Measurements from ENCODE around the gene FOXC2.

Gene FOXC2

GRCh38 chr16:86545481-86545880 lies 21.1 kb upstream of the FOXC2 start:
- Histone ChIP-seq H3K27ac (ENCODE audit: low read depth in 2 of 2, low read length in 2 of 2) (no peak overlapping the region), H3K9ac (ENCODE audit: low read depth in 1 of 2, low read length in 2 of 2) (no peak overlapping the region), H3K9me3 (ENCODE audit: control insufficient read depth in 2 of 2, low read length in 2 of 2) (no peaks in the 10 kb centered on the region), H3K4me1 (ENCODE audit: control insufficient read depth in 2 of 2, insufficient read depth in 2 of 2, low read length in 2 of 2) (no peaks in the 10 kb centered on the region), H3K27me3 (ENCODE audit: control insufficient read depth in 2 of 2, insufficient read depth in 2 of 2, low read length in 2 of 2) (no peaks in the 10 kb centered on the region), H3K36me3 (ENCODE audit: control insufficient read depth in 2 of 2, insufficient read depth in 2 of 2, low read length in 2 of 2) (peaks cover 38 to 58% of the 10 kb centered on the region in 2 donors), H3K4me3 (ENCODE audit: low read length in 2 of 2) (no peak overlapping the region)

GRCh38 chr16:86545954-86546637 lies 20.5 kb upstream of the FOXC2 start:
- Histone ChIP-seq H3K9ac (ENCODE audit: low read depth in 1 of 2, low read length in 2 of 2) (no peak overlapping the region), H3K27me3 (ENCODE audit: control insufficient read depth in 2 of 2, insufficient read depth in 2 of 2, low read length in 2 of 2) (no peaks in the 10 kb centered on the region), H3K9me3 (ENCODE audit: control insufficient read depth in 2 of 2, low read length in 2 of 2) (no peaks in the 10 kb centered on the region), H3K4me3 (ENCODE audit: low read length in 2 of 2) (no peak overlapping the region), H3K27ac (ENCODE audit: low read depth in 2 of 2, low read length in 2 of 2) (no peak overlapping the region), H3K4me1 (ENCODE audit: control insufficient read depth in 2 of 2, insufficient read depth in 2 of 2, low read length in 2 of 2) (no peaks in the 10 kb centered on the region), H3K36me3 (ENCODE audit: control insufficient read depth in 2 of 2, insufficient read depth in 2 of 2, low read length in 2 of 2) (peaks cover 34 to 56% of the 10 kb centered on the region in 2 donors)

GRCh38 chr16:86546638-86547013 lies 20.0 kb upstream of the FOXC2 start:
- peaks cover 30 to 51% of the 10 kb centered on the region in 2 donors for H3K36me3 ChIP-seq (ENCODE audit: control insufficient read depth in 2 of 2, insufficient read depth in 2 of 2, low read length in 2 of 2)
- no peaks in the 10 kb centered on the region for H3K4me1 ChIP-seq (ENCODE audit: control insufficient read depth in 2 of 2, insufficient read depth in 2 of 2, low read length in 2 of 2)
- no peak overlapping the region for H3K27ac ChIP-seq (ENCODE audit: low read depth in 2 of 2, low read length in 2 of 2)

GRCh38 chr16:86547286-86547685 lies 19.3 kb upstream of the FOXC2 start:
- Histone ChIP-seq H3K36me3 (ENCODE audit: control insufficient read depth in 2 of 2, insufficient read depth in 2 of 2, low read length in 2 of 2) (peaks cover 29 to 46% of the 10 kb centered on the region in 2 donors), H3K27ac (ENCODE audit: low read depth in 2 of 2, low read length in 2 of 2) (no peak overlapping the region), H3K27me3 (ENCODE audit: control insufficient read depth in 2 of 2, insufficient read depth in 2 of 2, low read length in 2 of 2) (no peaks in the 10 kb centered on the region), H3K9ac (ENCODE audit: low read depth in 1 of 2, low read length in 2 of 2) (no peak overlapping the region), H3K9me3 (ENCODE audit: control insufficient read depth in 2 of 2, low read length in 2 of 2) (no peaks in the 10 kb centered on the region), H3K4me1 (ENCODE audit: control insufficient read depth in 2 of 2, insufficient read depth in 2 of 2, low read length in 2 of 2) (no peaks in the 10 kb centered on the region), H3K4me3 (ENCODE audit: low read length in 2 of 2) (no peak overlapping the region)

More at GRCh38 chr16:86546638-86547013, 20.0 kb upstream of the FOXC2 start:
- Histone ChIP-seq H3K9ac (ENCODE audit: low read depth in 1 of 2, low read length in 2 of 2) (no peak overlapping the region), H3K9me3 (ENCODE audit: control insufficient read depth in 2 of 2, low read length in 2 of 2) (no peaks in the 10 kb centered on the region), H3K27me3 (ENCODE audit: control insufficient read depth in 2 of 2, insufficient read depth in 2 of 2, low read length in 2 of 2) (no peaks in the 10 kb centered on the region), H3K4me3 (ENCODE audit: low read length in 2 of 2) (no peak overlapping the region)

GRCh38 chr16:86549076-86549892 lies 17.3 kb upstream of the FOXC2 start:
- H3K9me3 ChIP-seq (ENCODE audit: control insufficient read depth in 2 of 2, low read length in 2 of 2), result no peaks in the 10 kb centered on the region
- H3K27ac ChIP-seq (ENCODE audit: low read depth in 2 of 2, low read length in 2 of 2), result no peak overlapping the region
- H3K4me1 ChIP-seq (ENCODE audit: control insufficient read depth in 2 of 2, insufficient read depth in 2 of 2, low read length in 2 of 2), result peaks cover 1 to 3% of the 10 kb centered on the region in 2 donors
- H3K27me3 ChIP-seq (ENCODE audit: control insufficient read depth in 2 of 2, insufficient read depth in 2 of 2, low read length in 2 of 2), result no peaks in the 10 kb centered on the region
- no peak overlapping the region for H3K9ac ChIP-seq (ENCODE audit: low read depth in 1 of 2, low read length in 2 of 2)
- H3K4me3 ChIP-seq (ENCODE audit: low read length in 2 of 2), result no peak overlapping the region
- H3K36me3 ChIP-seq (ENCODE audit: control insufficient read depth in 2 of 2, insufficient read depth in 2 of 2, low read length in 2 of 2), result peaks cover 20 to 35% of the 10 kb centered on the region in 2 donors

GRCh38 chr16:86549893-86550190 lies 16.8 kb upstream of the FOXC2 start:
- H3K9me3 ChIP-seq (ENCODE audit: control insufficient read depth in 2 of 2, low read length in 2 of 2), result no peaks in the 10 kb centered on the region
- peaks cover 3 to 6% of the 10 kb centered on the region in 2 donors for H3K4me1 ChIP-seq (ENCODE audit: control insufficient read depth in 2 of 2, insufficient read depth in 2 of 2, low read length in 2 of 2)
- H3K27me3 ChIP-seq (ENCODE audit: control insufficient read depth in 2 of 2, insufficient read depth in 2 of 2, low read length in 2 of 2), result no peaks in the 10 kb centered on the region
- no peak overlapping the region for H3K27ac ChIP-seq (ENCODE audit: low read depth in 2 of 2, low read length in 2 of 2)
- H3K4me3 ChIP-seq (ENCODE audit: low read length in 2 of 2), result no peak overlapping the region
- H3K36me3 ChIP-seq (ENCODE audit: control insufficient read depth in 2 of 2, insufficient read depth in 2 of 2, low read length in 2 of 2), result peaks cover 20 to 35% of the 10 kb centered on the region in 2 donors
- H3K9ac ChIP-seq (ENCODE audit: low read depth in 1 of 2, low read length in 2 of 2), result no peak overlapping the region

GRCh38 chr16:86550281-86550680 lies 16.3 kb upstream of the FOXC2 start:
- Histone ChIP-seq H3K9me3 (ENCODE audit: control insufficient read depth in 2 of 2, low read length in 2 of 2) (no peaks in the 10 kb centered on the region), H3K4me3 (ENCODE audit: low read length in 2 of 2) (no peak overlapping the region), H3K27ac (ENCODE audit: low read depth in 2 of 2, low read length in 2 of 2) (no peak overlapping the region), H3K9ac (ENCODE audit: low read depth in 1 of 2, low read length in 2 of 2) (no peak overlapping the region), H3K27me3 (ENCODE audit: control insufficient read depth in 2 of 2, insufficient read depth in 2 of 2, low read length in 2 of 2) (no peaks in the 10 kb centered on the region), H3K4me1 (ENCODE audit: control insufficient read depth in 2 of 2, insufficient read depth in 2 of 2, low read length in 2 of 2) (peaks cover 4 to 7% of the 10 kb centered on the region in 2 donors), H3K36me3 (ENCODE audit: control insufficient read depth in 2 of 2, insufficient read depth in 2 of 2, low read length in 2 of 2) (peaks cover 20 to 35% of the 10 kb centered on the region in 2 donors)

GRCh38 chr16:86553356-86553755 lies 13.3 kb upstream of the FOXC2 start:
- Histone ChIP-seq H3K9me3 (ENCODE audit: control insufficient read depth in 2 of 2, low read length in 2 of 2) (no peaks in the 10 kb centered on the region), H3K36me3 (ENCODE audit: control insufficient read depth in 2 of 2, insufficient read depth in 2 of 2, low read length in 2 of 2) (peaks cover 3 to 13% of the 10 kb centered on the region in 2 donors), H3K27me3 (ENCODE audit: control insufficient read depth in 2 of 2, insufficient read depth in 2 of 2, low read length in 2 of 2) (no peaks in the 10 kb centered on the region), H3K9ac (ENCODE audit: low read depth in 1 of 2, low read length in 2 of 2) (no peak overlapping the region), H3K4me1 (ENCODE audit: control insufficient read depth in 2 of 2, insufficient read depth in 2 of 2, low read length in 2 of 2) (peaks cover 9 to 11% of the 10 kb centered on the region in 2 donors), H3K27ac (ENCODE audit: low read depth in 2 of 2, low read length in 2 of 2) (no peak overlapping the region), H3K4me3 (ENCODE audit: low read length in 2 of 2) (no peak overlapping the region)

GRCh38 chr16:86554599-86554916 lies 12.1 kb upstream of the FOXC2 start:
- peaks cover 3 to 12% of the 10 kb centered on the region in 2 donors for H3K36me3 ChIP-seq (ENCODE audit: control insufficient read depth in 2 of 2, insufficient read depth in 2 of 2, low read length in 2 of 2)

GRCh38 chr16:86554917-86555703 lies 11.5 kb upstream of the FOXC2 start, which contains the start of gene MTHFSD:
TSS of gene MTHFSD (minus strand) at chr16:86555235. CDS start at chr16:86555184, 51 bp downstream.
- Histone ChIP-seq H3K27ac (ENCODE audit: low read depth in 2 of 2, low read length in 2 of 2) (peak within 1 kb of the TSS; percentile 74 to 80), H3K9ac (ENCODE audit: low read depth in 1 of 2, low read length in 2 of 2) (peak within 1 kb of the TSS; percentile 95 to 99), H3K4me1 (ENCODE audit: control insufficient read depth in 2 of 2, insufficient read depth in 2 of 2, low read length in 2 of 2) (peaks cover 9 to 11% of the 10 kb centered on the region in 2 donors), H3K4me3 (ENCODE audit: low read length in 2 of 2) (peak within 1 kb of the TSS; percentile 90 to 91), H3K36me3 (ENCODE audit: control insufficient read depth in 2 of 2, insufficient read depth in 2 of 2, low read length in 2 of 2) (peaks cover 3 to 7% of the 10 kb centered on the region in 2 donors), H3K9me3 (ENCODE audit: control insufficient read depth in 2 of 2, low read length in 2 of 2) (no peaks in the 10 kb centered on the region), H3K27me3 (ENCODE audit: control insufficient read depth in 2 of 2, insufficient read depth in 2 of 2, low read length in 2 of 2) (no peaks in the 10 kb centered on the region)

More at GRCh38 chr16:86554599-86554916, 12.1 kb upstream of the FOXC2 start:
- Histone ChIP-seq H3K27me3 (ENCODE audit: control insufficient read depth in 2 of 2, insufficient read depth in 2 of 2, low read length in 2 of 2) (no peaks in the 10 kb centered on the region), H3K9me3 (ENCODE audit: control insufficient read depth in 2 of 2, low read length in 2 of 2) (no peaks in the 10 kb centered on the region), H3K27ac (ENCODE audit: low read depth in 2 of 2, low read length in 2 of 2) (peak overlapping the region; percentile 74 to 80), H3K9ac (ENCODE audit: low read depth in 1 of 2, low read length in 2 of 2) (peak overlapping the region; percentile 95 to 99), H3K4me1 (ENCODE audit: control insufficient read depth in 2 of 2, insufficient read depth in 2 of 2, low read length in 2 of 2) (peaks cover 9 to 11% of the 10 kb centered on the region in 2 donors), H3K4me3 (ENCODE audit: low read length in 2 of 2) (peak overlapping the region; percentile 90 to 91)

All from mucosa of rectum (tissue), 2 donors.